Activated T-cell treated with anti-CD3 and anti-CD28 coated beads, Interleukin-2, amount 50 U/mL, for 4 hours (primary cell): ENCODE data around the gene THSD7A. TPM values are rescaled to one million over a fixed set of nuclear protein-coding genes. Genes with fewer than 3 reads are reported as not detected.

Experiments
- ATAC-seq, 2 donors: fragments of 200-7000 bp; cut with Tn5 transposase; one replicate each; pipeline ENCODE4 v1.10.0; 2021
- DNase-seq: peaks from one replicate; pipeline ENCODE4 v3.0.0-alpha.2; 2020
- H3K27me3 Mint-ChIP-seq: one replicate; pipeline ENCODE4 v1.8.0; 2021; ENCODE audit warnings: low read depth, mixed read lengths
- H3K36me3 Mint-ChIP-seq: one replicate; pipeline ENCODE4 v1.8.0; 2022; ENCODE audit warnings: mixed read lengths; ENCODE audit not compliant: insufficient read depth
- H3K4me1 Mint-ChIP-seq: one replicate; pipeline ENCODE4 v1.8.0; 2021; ENCODE audit warnings: low read depth, mixed read lengths
- H3K4me3 Mint-ChIP-seq: one replicate; pipeline ENCODE4 v1.8.0; 2021; ENCODE audit warnings: mild to moderate bottlenecking, moderate library complexity, mixed read lengths
- H3K9me3 Mint-ChIP-seq: one replicate; pipeline ENCODE4 v1.8.0; 2021; ENCODE audit warnings: mixed read lengths
- total RNA-seq, 3 donors: library from RNA; stranded (reverse); gene quantifications; one replicate each; pipeline ENCODE4 v1.2.1, GENCODE V29; 2021

The THSD7A gene
- total RNA-seq, 3 donors from 2014 or later, result not detected

- H3K4me3 Mint-ChIP-seq, result peak overlapping the region; percentile 15
- ATAC-seq (no peak), DNase-seq (no peak)
- H3K9me3 Mint-ChIP-seq, result no peaks in the 10 kb centered on the region
- H3K4me1 Mint-ChIP-seq, result peaks cover 5% of the 10 kb centered on the region
- H3K27me3 Mint-ChIP-seq, result peaks cover 23% of the 10 kb centered on the region
- no peaks in the 10 kb centered on the region for H3K36me3 Mint-ChIP-seq
These were observed 752 bp downstream of the THSD7A start for GRCh38 chr7:11831156-11831735.

- no peak for ATAC-seq
- peaks cover 5% of the 10 kb centered on the region for H3K4me1 Mint-ChIP-seq
These were observed 1.3 kb downstream of the THSD7A start for GRCh38 chr7:11830582-11831155.

GRCh38 chr7:11829954-11830353 is 2.0 kb downstream of the THSD7A start:
- H3K4me1 Mint-ChIP-seq, result peaks cover 5% of the 10 kb centered on the region
- no peaks in the 10 kb centered on the region for H3K9me3 Mint-ChIP-seq
- ATAC-seq (no peak), DNase-seq (no peak)
- peaks cover 23% of the 10 kb centered on the region for H3K27me3 Mint-ChIP-seq
- H3K36me3 Mint-ChIP-seq, result no peaks in the 10 kb centered on the region
- no peak overlapping the region for H3K4me3 Mint-ChIP-seq

More at GRCh38 chr7:11830582-11831155, 1.3 kb downstream of the THSD7A start:
- Mint-ChIP-seq H3K27me3 (peaks cover 23% of the 10 kb centered on the region), H3K36me3 (no peaks in the 10 kb centered on the region), H3K4me3 (no peak overlapping the region), H3K9me3 (no peaks in the 10 kb centered on the region)
- DNase-seq, result no peak

DNA sequence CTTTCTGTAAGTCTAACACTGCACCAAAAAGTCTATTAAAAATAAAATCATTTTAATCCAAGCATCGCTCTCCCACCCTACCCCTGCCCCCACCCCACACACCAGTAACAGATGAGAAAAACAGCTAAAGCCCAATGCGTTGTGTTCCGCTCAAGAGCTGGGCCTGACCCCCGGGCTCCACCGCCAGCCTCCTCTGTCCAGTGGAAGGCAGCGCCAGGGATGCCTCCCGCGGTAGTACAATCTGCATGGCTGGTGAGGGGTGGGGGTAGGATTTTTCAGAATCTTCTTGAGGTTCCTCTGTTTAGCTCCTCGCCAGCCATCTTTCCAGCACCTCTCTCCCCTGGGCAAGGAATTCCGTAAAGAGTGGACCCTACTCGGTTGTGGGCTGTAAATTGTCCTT is 12.1 kb downstream of the THSD7A start:
- no peak overlapping the region for H3K4me3 Mint-ChIP-seq
- H3K36me3 Mint-ChIP-seq, result no peaks in the 10 kb centered on the region
- H3K27me3 Mint-ChIP-seq, result no peaks in the 10 kb centered on the region
- ATAC-seq (no peak), DNase-seq (no peak)
- no peaks in the 10 kb centered on the region for H3K4me1 Mint-ChIP-seq
- no peaks in the 10 kb centered on the region for H3K9me3 Mint-ChIP-seq

- Mint-ChIP-seq H3K36me3 (no peaks in the 10 kb centered on the region), H3K4me1 (no peaks in the 10 kb centered on the region), H3K27me3 (no peaks in the 10 kb centered on the region), H3K9me3 (no peaks in the 10 kb centered on the region), H3K4me3 (no peak overlapping the region)
- ATAC-seq, result no peak
- DNase-seq, result no peak
These were observed 12.7 kb downstream of the THSD7A start for GRCh38 chr7:11819271-11819670.

GRCh38 chr7:11818281-11818680 is 13.7 kb downstream of the THSD7A start:
- no peaks in the 10 kb centered on the region for H3K36me3 Mint-ChIP-seq
- ATAC-seq, result no peak
- H3K4me1 Mint-ChIP-seq, result no peaks in the 10 kb centered on the region
- no peaks in the 10 kb centered on the region for H3K27me3 Mint-ChIP-seq
- H3K9me3 Mint-ChIP-seq, result no peaks in the 10 kb centered on the region
- no peak for DNase-seq
- no peak overlapping the region for H3K4me3 Mint-ChIP-seq

DNA sequence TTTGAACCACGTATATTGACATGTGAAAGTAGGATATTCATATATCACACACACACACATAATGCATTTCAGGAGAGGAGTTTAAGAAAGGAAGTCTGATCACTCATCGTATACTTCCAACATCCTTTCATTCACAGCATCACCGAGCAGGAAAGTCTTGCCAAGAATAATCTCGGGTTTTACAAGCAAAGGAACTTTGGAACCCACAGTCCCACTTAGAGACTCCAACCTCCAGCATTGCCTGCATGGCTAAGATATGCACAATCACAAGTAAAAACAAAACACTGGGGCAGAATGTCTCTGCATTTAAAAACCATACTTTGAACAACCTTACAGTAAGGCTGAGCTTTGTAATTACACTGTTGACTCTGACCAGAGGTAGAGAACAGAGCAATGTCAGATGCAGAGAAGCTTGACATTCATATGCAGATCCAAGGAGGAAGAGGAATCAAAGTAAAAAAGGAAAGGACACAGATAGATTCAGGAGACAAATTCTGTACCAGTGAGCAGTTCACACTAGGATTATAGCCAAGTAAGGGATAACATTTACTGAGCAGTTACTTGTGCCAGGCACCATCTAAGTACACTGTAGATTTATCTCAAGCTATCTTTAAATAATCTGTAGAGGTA is 14.8 kb downstream of the THSD7A start:
- Mint-ChIP-seq H3K27me3 (no peaks in the 10 kb centered on the region), H3K4me3 (no peak overlapping the region), H3K4me1 (no peaks in the 10 kb centered on the region), H3K9me3 (no peaks in the 10 kb centered on the region), H3K36me3 (no peaks in the 10 kb centered on the region)
- ATAC-seq (no peak), DNase-seq (no peak)

DNA sequence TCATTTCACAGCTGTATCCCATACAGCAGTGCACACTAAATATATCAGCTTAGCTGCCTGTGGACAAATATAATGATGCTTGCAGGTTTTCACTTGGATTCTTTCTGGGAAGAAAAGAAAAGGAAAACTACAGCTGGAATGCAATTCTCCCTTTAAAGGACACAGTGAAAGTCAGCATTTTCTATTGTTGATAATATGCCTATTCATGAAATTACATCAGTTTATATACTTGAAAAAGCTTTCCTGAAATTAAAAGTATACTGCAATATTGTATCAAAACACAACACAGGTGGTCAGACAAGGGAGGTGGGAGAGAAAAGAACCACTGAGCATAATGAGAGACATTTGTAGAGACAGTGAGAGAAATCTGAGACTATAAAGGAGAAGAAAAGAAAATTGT is 20.3 kb downstream of the THSD7A start:
- no peaks in the 10 kb centered on the region for H3K36me3 Mint-ChIP-seq
- no peaks in the 10 kb centered on the region for H3K27me3 Mint-ChIP-seq
- ATAC-seq (no peak), DNase-seq (no peak)
- H3K4me1 Mint-ChIP-seq, result no peaks in the 10 kb centered on the region
- no peak overlapping the region for H3K4me3 Mint-ChIP-seq
- H3K9me3 Mint-ChIP-seq, result no peaks in the 10 kb centered on the region

GRCh38 chr7:11810043-11810625 is 21.9 kb downstream of the THSD7A start:
- no peak overlapping the region for H3K4me3 Mint-ChIP-seq
- ATAC-seq (no peak), DNase-seq (no peak)
- no peaks in the 10 kb centered on the region for H3K4me1 Mint-ChIP-seq
- H3K36me3 Mint-ChIP-seq, result no peaks in the 10 kb centered on the region
- no peaks in the 10 kb centered on the region for H3K27me3 Mint-ChIP-seq
- H3K9me3 Mint-ChIP-seq, result no peaks in the 10 kb centered on the region

- no peaks in the 10 kb centered on the region for H3K27me3 Mint-ChIP-seq
- no peaks in the 10 kb centered on the region for H3K4me1 Mint-ChIP-seq
- H3K9me3 Mint-ChIP-seq, result no peaks in the 10 kb centered on the region
- no peak for DNase-seq
- no peak overlapping the region for H3K4me3 Mint-ChIP-seq
- H3K36me3 Mint-ChIP-seq, result no peaks in the 10 kb centered on the region
- no peak for ATAC-seq
These were observed 25.0 kb downstream of the THSD7A start for GRCh38 chr7:11807000-11807399.

- no peak for DNase-seq
- no peaks in the 10 kb centered on the region for H3K9me3 Mint-ChIP-seq
- no peak overlapping the region for H3K4me3 Mint-ChIP-seq
- ATAC-seq, result no peak
- no peaks in the 10 kb centered on the region for H3K4me1 Mint-ChIP-seq
- H3K36me3 Mint-ChIP-seq, result no peaks in the 10 kb centered on the region
- no peaks in the 10 kb centered on the region for H3K27me3 Mint-ChIP-seq
These were observed 27.4 kb downstream of the THSD7A start for GRCh38 chr7:11804621-11805020.

DNA sequence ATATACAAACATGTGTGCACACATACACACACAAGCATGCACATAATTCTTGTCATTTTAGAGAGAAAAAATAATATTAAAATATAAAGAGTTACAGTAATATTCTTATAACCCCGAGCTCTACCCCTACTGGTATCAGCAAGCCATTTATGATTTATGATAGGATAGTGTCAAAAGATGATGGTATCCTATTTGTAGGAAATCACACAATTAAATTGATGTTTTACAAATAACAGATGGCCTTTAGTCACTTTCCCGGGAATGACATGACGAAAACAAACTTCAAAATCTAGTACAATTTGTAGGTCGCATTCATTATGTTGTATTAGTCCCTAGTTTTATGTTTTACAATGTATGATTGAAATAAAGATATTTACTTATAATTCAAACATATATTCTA is 36.8 kb downstream of the THSD7A start:
- H3K9me3 Mint-ChIP-seq, result no peaks in the 10 kb centered on the region
- no peak for ATAC-seq
- no peaks in the 10 kb centered on the region for H3K27me3 Mint-ChIP-seq
- H3K4me1 Mint-ChIP-seq, result no peaks in the 10 kb centered on the region
- H3K4me3 Mint-ChIP-seq, result no peak overlapping the region
- no peak for DNase-seq
- no peaks in the 10 kb centered on the region for H3K36me3 Mint-ChIP-seq

- no peaks in the 10 kb centered on the region for H3K27me3 Mint-ChIP-seq
- H3K4me3 Mint-ChIP-seq, result no peak overlapping the region
- no peaks in the 10 kb centered on the region for H3K36me3 Mint-ChIP-seq
- ATAC-seq, result no peak
- no peaks in the 10 kb centered on the region for H3K9me3 Mint-ChIP-seq
- H3K4me1 Mint-ChIP-seq, result no peaks in the 10 kb centered on the region
- no peak for DNase-seq
These were observed 39.8 kb downstream of the THSD7A start for GRCh38 chr7:11792166-11792565.

- H3K4me3 Mint-ChIP-seq, result no peak overlapping the region
- no peaks in the 10 kb centered on the region for H3K4me1 Mint-ChIP-seq
- ATAC-seq (no peak), DNase-seq (no peak)
- H3K9me3 Mint-ChIP-seq, result no peaks in the 10 kb centered on the region
- H3K27me3 Mint-ChIP-seq, result no peaks in the 10 kb centered on the region
- H3K36me3 Mint-ChIP-seq, result no peaks in the 10 kb centered on the region
These were observed 43.4 kb downstream of the THSD7A start for GRCh38 chr7:11788568-11788967.

DNA sequence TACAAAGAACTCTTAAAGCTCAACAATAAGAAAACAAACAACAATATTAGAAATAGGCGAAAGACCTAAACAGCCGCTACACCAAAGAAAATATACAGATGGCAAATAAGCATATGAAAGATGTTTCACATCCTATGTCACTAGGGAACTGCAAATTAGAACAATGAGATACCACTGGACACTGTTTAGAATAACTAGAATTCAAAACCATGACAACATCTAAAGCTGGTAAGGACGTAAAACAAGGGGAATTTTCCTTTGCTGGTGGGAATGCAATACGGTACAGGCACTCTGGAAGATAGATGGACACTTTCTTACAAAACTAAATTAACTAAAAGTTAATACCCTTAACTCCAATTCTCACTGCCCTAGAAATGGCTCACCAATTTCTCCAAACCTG is 44.5 kb downstream of the THSD7A start:
- H3K27me3 Mint-ChIP-seq, result no peaks in the 10 kb centered on the region
- ATAC-seq (no peak), DNase-seq (no peak)
- no peaks in the 10 kb centered on the region for H3K9me3 Mint-ChIP-seq
- H3K4me1 Mint-ChIP-seq, result no peaks in the 10 kb centered on the region
- H3K4me3 Mint-ChIP-seq, result no peak overlapping the region
- no peaks in the 10 kb centered on the region for H3K36me3 Mint-ChIP-seq
